K562 (cell line): ENCODE measurements around the gene P4HB. TPM values are rescaled to one million over a fixed set of nuclear protein-coding genes. Genes with fewer than 3 reads are reported as not detected.

Source experiments
- ATAC-seq: fragments of 200-7000 bp; cut with Tn5 transposase; 3 replicates; pipeline ENCODE4 v1.9.1; 2020; ENCODE audit warnings: moderate library complexity
- BruUV-seq: library from RNA; stranded (reverse); fragments of 400-500 nt; replicated peaks from 2 replicates; lab custom pipeline; 2021; lab: Mats Ljungman, UMichigan
- CTCF ChIA-PET: fragments of 300-600 bp; formaldehyde crosslinking; extraction: SDS; loops from one replicate; lab custom pipeline; 2021; ENCODE audit warnings: low intra/inter-chr PET ratio; lab: Yijun Ruan, JAX
- POLR2A ChIA-PET: fragments of 300-600, 350-650 bp; sonication (Branson Sonifier 250); formaldehyde crosslinking; extraction: SDS; loops from one replicate; lab custom pipeline; 2021; ENCODE audit warnings: antibody characterized with exemption, inconsistent platforms; lab: Yijun Ruan, JAX
- DNase-seq, 4 experiments: peaks; one replicate each; pipeline versions ENCODE4 v3.0.0 to v3.0.0-alpha.2; 2011 to 2018; ENCODE audit warnings: low spot score in 3 of 4, mixed read lengths in 3 of 4; ENCODE audit errors: extremely low read depth in 1 of 4
- FAIRE-seq: peaks from 2 replicates; lab custom pipeline; 2011; peaks lifted over from hg19 to GRCh38; lab: Jason Lieb, UNC
- H2AFZ ChIP-seq: 2 replicates; pipeline ENCODE4 v1.6.0; 2011; ENCODE audit warnings: low read depth, low read length, control low read depth, inconsistent platforms
- H3K27ac ChIP-seq: fragments of 200-600 bp; 3 replicates; pipeline ENCODE4 v1.8.0; 2011; ENCODE audit warnings: low read depth, mild to moderate bottlenecking, control low read depth, inconsistent platforms, low read length, moderate library complexity, mixed read lengths; ENCODE audit errors: extremely low read depth
- H3K27me3 ChIP-seq, 2 experiments: fragments of 300-600 bp in 1 of 2; 2 replicates in 1 of 2; 3 replicates in 1 of 2; pipeline versions ENCODE4 v1.6.0 to v1.8.0; 2011; ENCODE audit warnings: inconsistent platforms in 2 of 2, low read length in 2 of 2, mild to moderate bottlenecking in 1 of 2, mixed read lengths in 1 of 2, moderate library complexity in 1 of 2; ENCODE audit not compliant: control insufficient read depth in 2 of 2, insufficient read depth in 2 of 2
- H3K36me3 ChIP-seq: fragments of 300-600 bp; 3 replicates; pipeline ENCODE4 v1.8.0; 2011; ENCODE audit warnings: mild to moderate bottlenecking, low read length, inconsistent platforms; ENCODE audit not compliant: control insufficient read depth, insufficient read depth
- H3K4me1 ChIP-seq, 2 experiments: fragments of 200-600 bp in 1 of 2; replicated peaks in 1 of 2; 2 replicates in 1 of 2; 3 replicates in 1 of 2; pipeline versions ENCODE4 v1.5.1 to v1.8.0; 2011; ENCODE audit warnings: inconsistent platforms in 2 of 2, low read length in 2 of 2, mild to moderate bottlenecking in 1 of 2, mixed read lengths in 1 of 2, moderate library complexity in 1 of 2; ENCODE audit not compliant: control insufficient read depth in 2 of 2, insufficient read depth in 2 of 2
- H3K4me2 ChIP-seq: 2 replicates; pipeline ENCODE4 v1.6.1; 2011; ENCODE audit warnings: low read length, control low read depth, inconsistent platforms, mixed read lengths; ENCODE audit not compliant: insufficient read depth
- H3K4me3 ChIP-seq: fragments of 200-600 bp; sonication (generic), shearing (Covaris generic); 2 replicates; pipeline ENCODE4 v1.5.1; 2016; ENCODE audit warnings: control low read depth, inconsistent platforms
- H3K79me2 ChIP-seq: fragments of 200-600 bp; 3 replicates; pipeline ENCODE4 v1.8.0; 2011; ENCODE audit warnings: low read length, inconsistent platforms; ENCODE audit not compliant: control insufficient read depth, insufficient read depth
- H3K9ac ChIP-seq, 2 experiments: 2 replicates each; pipeline versions ENCODE4 v1.6.0 to v1.6.1; 2011; ENCODE audit warnings: low read depth in 2 of 2, low read length in 2 of 2, control low read depth in 1 of 2, inconsistent platforms in 1 of 2, mild to moderate bottlenecking in 1 of 2, mixed read lengths in 1 of 2; ENCODE audit not compliant: insufficient read depth in 1 of 2
- H3K9me1 ChIP-seq: one replicate; pipeline ENCODE4 v1.6.0; 2011; ENCODE audit warnings: inconsistent platforms, mild to moderate bottlenecking, low read length, moderate library complexity; ENCODE audit not compliant: control insufficient read depth, insufficient read depth
- H3K9me3 ChIP-seq: replicated peaks from 2 replicates; pipeline ENCODE4 v1.5.1; 2011; ENCODE audit warnings: low read depth, low read length, inconsistent platforms; ENCODE audit not compliant: control insufficient read depth, insufficient read depth
- H4K20me1 ChIP-seq: replicated peaks from 2 replicates; pipeline ENCODE4 v1.6.1; 2011; ENCODE audit warnings: low read length, inconsistent platforms, mixed read lengths; ENCODE audit not compliant: control insufficient read depth, insufficient read depth
- ADNP ChIP-seq: fragments of 200-800 bp; sonication (Bioruptor generic); IDR thresholded peaks from 2 replicates; pipeline ENCODE4 v1.6.1; 2016; ENCODE audit warnings: missing genetic modification characterization, missing compliant biosample characterization
- ATF1 ChIP-seq, 2 experiments: fragments of 450-650 bp in 1 of 2; IDR thresholded peaks; 2 replicates each; pipeline ENCODE4 v1.6.1; 2016; ENCODE audit warnings: missing compliant biosample characterization in 1 of 2, missing genetic modification characterization in 1 of 2
- CTCFL ChIP-seq: IDR thresholded peaks from 2 replicates; pipeline ENCODE4 v1.6.1; 2011; ENCODE audit warnings: borderline replicate concordance, low read depth, mild to moderate bottlenecking, moderate library complexity, low read length; ENCODE audit not compliant: insufficient read depth, poor library complexity, severe bottlenecking
- DPF2 ChIP-seq: fragments of 450-650 bp; IDR thresholded peaks from 2 replicates; pipeline ENCODE4 v1.6.1; 2016
- IRF9 ChIP-seq: fragments of 450-650 bp; IDR thresholded peaks from 2 replicates; pipeline ENCODE4 v1.6.1; 2016; ENCODE audit warnings: missing biosample characterization, missing genetic modification characterization
- NFIC ChIP-seq: fragments of 450-650 bp; IDR thresholded peaks from 2 replicates; pipeline ENCODE4 v1.6.1; 2017; ENCODE audit warnings: mild to moderate bottlenecking, inconsistent platforms
- POLR2G ChIP-seq: fragments of 200-400 bp; formaldehyde crosslinking; IDR thresholded peaks from 2 replicates; pipeline ENCODE4 v1.6.1; 2017; ENCODE audit warnings: low read depth, mild to moderate bottlenecking, antibody characterized with exemption, low read length, moderate library complexity
- RUNX1 ChIP-seq: sonication (generic); IDR thresholded peaks from 2 replicates; pipeline ENCODE4 v1.6.1; 2016; ENCODE audit warnings: antibody characterized with exemption, low read depth
- ZNF280A ChIP-seq: fragments of 450-650 bp; IDR thresholded peaks from 2 replicates; pipeline ENCODE4 v1.6.1; 2018; ENCODE audit warnings: mild to moderate bottlenecking, low read depth; ENCODE audit not compliant: partially characterized antibody
- ZNF449 ChIP-seq: fragments of 250-450 bp; sonication (Bioruptor Pico); IDR thresholded peaks from 2 replicates; pipeline ENCODE4 v1.8.0; 2022; ENCODE audit warnings: moderate library complexity, mild to moderate bottlenecking, inconsistent platforms
- WGBS: fragments of 100-300 bp; shearing (Covaris generic); methylation state at CpG from one replicate; pipeline ENCODE4 v1.1.6; 2016; ENCODE audit warnings: low coverage, mixed read lengths; ENCODE audit not compliant: insufficient coverage; ENCODE audit errors: missing lambda C conversion rate; 5-methylcytosine and 5-hydroxymethylcytosine counted together
- in situ Hi-C: fragments of 300-500 bp; cut with MboI; formaldehyde crosslinking; loops from 4 replicates; pipeline ENCODE4 v1.15.0; 2018; ENCODE audit warnings: inconsistent platforms, mixed read lengths
- intact Hi-C: fragments of 100-400 bp; cut with micrococcal nuclease; formaldehyde crosslinking; loops from 2 replicates; pipeline ENCODE4 v1.14.2; 2022
- polyA plus RNA-seq, 8 experiments: library from polyadenylated mRNA; depleted of rRNA in 4 of 8; stranded (reverse) in 5 of 8; unstranded in 3 of 8; fragments of >200 nt; fragmentation: Nextera tagmentation in 2 of 8; fragmentation: Illumina TruSeq in 1 of 8; extraction: Ambion mirVana in 2 of 8; extraction: Trizol in 1 of 8; gene quantifications; 2 replicates each; pipeline versions ENCODE4 v1.2.1 to v1.2.3, GENCODE V29; 2011 to 2014; ENCODE audit warnings: inconsistent platforms in 1 of 8, missing spikeins in 1 of 8
- total RNA-seq, 7 experiments: library from RNA; depleted of rRNA in 6 of 7; stranded (reverse); fragments of >200 nt in 6 of 7; fragmentation: Illumina TruSeq in 2 of 7; extraction: Trizol in 2 of 7; gene quantifications; 2 replicates each; pipeline versions ENCODE4 v1.2.1 to v1.2.3, GENCODE V29; 2011 to 2021; ENCODE audit warnings: low replicate concordance in 1 of 7

The P4HB gene
- total and polyA plus RNA-seq, 9 of the 15 experiments (the other 6 are each of a cell fraction or from before 2014, with no cell fraction given): 4.4 to 645 (median 325) TPM

- peak; percentile 94 for TF ChIP-seq CTCFL
- no peak for TF ChIP-seq RUNX1
- TF ChIP-seq ZNF449 (CRISPR knock-in tag): no peak
- peak; percentile 73 for TF ChIP-seq DPF2
- TF ChIP-seq, all 486 proteins: peak for 151
Observed at GRCh38 chr17:81821603-81822311, 38.6 kb downstream of the P4HB start (continued).

GRCh38 chr17:81821147-81821546 lies 39.2 kb downstream of the P4HB start:
- DNase-seq (no peak), ATAC-seq (no peak), FAIRE-seq (no peak)
- POLR2A ChIA-PET: interaction anchor here (0.6 to 1.2 kb wide), 6 partner anchors 12 to 1072 kb away, joined by 3 to 4 read pairs (median 3); partner anchors contain the start of gene MCRIP1
- peaks cover 21 to 73% of the 10 kb centered on the region in 2 experiments for H3K4me1 ChIP-seq
- H3K79me2 ChIP-seq: no peaks in the 10 kb centered on the region
- H3K4me2 ChIP-seq: peak overlapping the region; percentile 67; the same call in 1 of the 2 replicates
- peak overlapping the region; percentile 90 for H2AFZ ChIP-seq
- no TSS peak for BruUV-seq
- H3K27me3 ChIP-seq: no peaks in the 10 kb centered on the region
- no peaks in the 10 kb centered on the region for H3K9me1 ChIP-seq
- TF ChIP-seq IRF9 (tag) (no peak), ADNP (tag) (no peak), ZNF280A (no peak), POLR2G (0 out of 2 replicates have a peak, but pooled peaks have one; percentile 4), NFIC (peak; percentile 66), ATF1 (CRISPR knock-in tag; IDR thresholded peaks at IDR 0.05) (0 out of 2 replicates have a peak, but pooled peaks have one; percentile 3), ATF1 (tag; IDR thresholded peaks at IDR 0.05) (no peak)
- in situ Hi-C loops: no loop called here
- H4K20me1 ChIP-seq: no peaks in the 10 kb centered on the region
- intact Hi-C loops: loop anchor here (5.0 kb wide), 1 partner anchor 41 kb away; the partner anchor contains the start of gene P4HB
- peak overlapping the region; percentile 84 for H3K27ac ChIP-seq
- H3K9ac ChIP-seq: peak overlapping the region; percentile 69 to 93; a peak in 3 of 4 replicates
- H3K4me3 ChIP-seq: no peak overlapping the region
- no peaks in the 10 kb centered on the region for H3K36me3 ChIP-seq
- WGBS: 56% methylated on average over 8 of the region's 8 CpGs
- no peaks in the 10 kb centered on the region for H3K9me3 ChIP-seq
- CTCF ChIA-PET: no interaction called here
